Peyer's patch (tissue), 4 donors: ENCODE data around the gene CCDC159.

Source experiments
- POLR2A ChIP-seq, 2 donors: fragments of 450-650 bp; IDR thresholded peaks; one replicate each; pipeline ENCODE4 v1.5.1; 2017; ENCODE audit warnings: antibody characterized with exemption in 2 of 2, mild to moderate bottlenecking in 2 of 2, moderate library complexity in 2 of 2
- TF ChIP-seq, protein P1 (sequence below), 6 experiments: fragments of 450-650 bp in 4 of 6; fragments of 200-600 bp in 2 of 6; sonication (generic) in 1 of 6; IDR thresholded peaks; one replicate each; pipeline ENCODE4 v1.5.1; 2017 to 2019; ENCODE audit warnings: antibody characterized with exemption in 6 of 6, mild to moderate bottlenecking in 3 of 6, moderate library complexity in 1 of 6

GRCh38 chr19:11399667-11400066 lies 53.3 kb downstream of the CCDC159 start:
- no peak for TF ChIP-seq POLR2A (IDR thresholded peaks at IDR 0.05)
- TF ChIP-seq, protein P1, sequence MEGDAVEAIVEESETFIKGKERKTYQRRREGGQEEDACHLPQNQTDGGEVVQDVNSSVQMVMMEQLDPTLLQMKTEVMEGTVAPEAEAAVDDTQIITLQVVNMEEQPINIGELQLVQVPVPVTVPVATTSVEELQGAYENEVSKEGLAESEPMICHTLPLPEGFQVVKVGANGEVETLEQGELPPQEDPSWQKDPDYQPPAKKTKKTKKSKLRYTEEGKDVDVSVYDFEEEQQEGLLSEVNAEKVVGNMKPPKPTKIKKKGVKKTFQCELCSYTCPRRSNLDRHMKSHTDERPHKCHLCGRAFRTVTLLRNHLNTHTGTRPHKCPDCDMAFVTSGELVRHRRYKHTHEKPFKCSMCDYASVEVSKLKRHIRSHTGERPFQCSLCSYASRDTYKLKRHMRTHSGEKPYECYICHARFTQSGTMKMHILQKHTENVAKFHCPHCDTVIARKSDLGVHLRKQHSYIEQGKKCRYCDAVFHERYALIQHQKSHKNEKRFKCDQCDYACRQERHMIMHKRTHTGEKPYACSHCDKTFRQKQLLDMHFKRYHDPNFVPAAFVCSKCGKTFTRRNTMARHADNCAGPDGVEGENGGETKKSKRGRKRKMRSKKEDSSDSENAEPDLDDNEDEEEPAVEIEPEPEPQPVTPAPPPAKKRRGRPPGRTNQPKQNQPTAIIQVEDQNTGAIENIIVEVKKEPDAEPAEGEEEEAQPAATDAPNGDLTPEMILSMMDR (IDR thresholded peaks at IDR 0.05), result no peak
